Stimulated activated CD4-positive, alpha-beta T cell treated with anti-CD3 and anti-CD28 coated beads, Interleukin-15, amount 100 ng/mL, for 48 hours (primary cell): Measurements from ENCODE around the gene RUNX2.

Experiments used
- DNase-seq, 2 donors: peaks; one replicate each; pipeline ENCODE4 v3.0.0-alpha.2; 2020; ENCODE audit warnings: low read depth in 2 of 2

RUNX2 gene

GRCh38 chr6:45411959-45412358 is 83.8 kb downstream of the RUNX2 start:
- DNase-seq, result no peak

DNA sequence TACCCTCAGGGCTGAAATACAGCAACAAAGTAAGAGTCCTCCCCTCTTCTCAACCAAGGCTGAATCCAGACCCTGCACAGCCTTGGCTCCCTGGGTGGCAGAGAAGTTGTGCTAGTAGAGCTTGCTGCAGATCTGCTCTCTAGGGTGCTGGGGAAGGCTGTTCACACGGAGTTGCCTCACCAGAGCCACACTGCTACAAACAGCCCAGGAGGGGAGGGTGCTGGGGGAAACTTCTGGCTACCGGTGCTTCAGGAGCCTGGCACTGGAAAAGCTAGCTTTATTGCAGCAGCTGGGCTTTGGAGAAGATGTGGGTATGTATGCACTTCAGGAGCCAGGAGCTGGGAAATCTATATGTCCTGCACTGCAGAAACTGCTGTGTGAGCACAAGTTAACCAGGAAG is 87.2 kb downstream of the RUNX2 start:
- no peak for DNase-seq

- DNase-seq, result no peak
Measured at GRCh38 chr6:45415788-45416518, 87.8 kb downstream of the RUNX2 start.

GRCh38 chr6:45416700-45417099 is 88.6 kb downstream of the RUNX2 start:
- DNase-seq, result no peak

- DNase-seq, result no peak
Measured at GRCh38 chr6:45417436-45417835, 89.3 kb downstream of the RUNX2 start.

- peak; percentile 51 to 55 for DNase-seq
Measured at GRCh38 chr6:45419571-45420082, 91.5 kb downstream of the RUNX2 start.

DNA sequence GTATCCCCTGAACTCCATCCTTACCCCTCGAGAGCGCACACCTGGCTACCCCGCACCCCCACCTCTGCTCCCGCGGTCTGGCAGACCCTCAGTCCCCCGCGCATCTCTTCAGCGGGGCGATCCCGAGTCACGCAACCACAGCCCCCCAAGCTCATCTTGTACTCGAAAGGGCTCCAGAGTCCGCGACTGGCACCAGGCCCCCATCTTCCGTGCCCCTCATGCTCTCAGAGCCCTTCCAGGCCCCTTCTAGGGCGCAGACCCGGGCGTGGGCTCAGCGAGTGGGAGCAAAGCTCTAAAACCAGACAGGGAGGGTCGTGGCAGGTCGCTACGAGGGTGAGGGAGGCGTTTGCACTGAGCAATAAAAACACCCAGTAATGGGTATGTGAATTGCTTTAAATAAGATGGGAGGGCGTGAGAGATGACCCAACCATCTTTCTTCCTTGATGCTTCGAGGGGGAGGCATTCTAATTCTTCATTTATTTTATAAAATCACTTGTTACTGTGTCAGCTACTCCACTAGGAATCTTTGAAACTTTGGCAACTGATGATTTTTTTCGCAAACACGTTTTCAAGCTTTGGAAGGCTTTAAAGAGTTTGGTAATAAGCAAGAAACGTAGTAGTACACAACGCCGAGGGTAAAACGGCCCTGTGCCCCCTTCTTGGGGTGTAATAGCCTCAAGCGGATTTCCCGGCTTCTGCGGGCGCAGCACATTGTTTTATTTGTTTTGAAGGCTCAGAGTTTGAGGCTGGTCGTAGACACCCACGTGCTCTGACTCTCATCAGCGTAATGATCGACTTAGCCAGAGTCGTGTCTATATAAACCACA is 92.2 kb downstream of the RUNX2 start:
- peak in 1 of 2 donors; percentile 50 for DNase-seq

- no peak for DNase-seq
Measured at GRCh38 chr6:45420909-45421708, 93.0 kb downstream of the RUNX2 start.

- DNase-seq, result peak in 1 of 2 donors; percentile 41
Measured at GRCh38 chr6:45421709-45422502, 93.8 kb downstream of the RUNX2 start.

- no peak for DNase-seq
Measured at GRCh38 chr6:45422503-45423110, 94.5 kb downstream of the RUNX2 start.

DNA sequence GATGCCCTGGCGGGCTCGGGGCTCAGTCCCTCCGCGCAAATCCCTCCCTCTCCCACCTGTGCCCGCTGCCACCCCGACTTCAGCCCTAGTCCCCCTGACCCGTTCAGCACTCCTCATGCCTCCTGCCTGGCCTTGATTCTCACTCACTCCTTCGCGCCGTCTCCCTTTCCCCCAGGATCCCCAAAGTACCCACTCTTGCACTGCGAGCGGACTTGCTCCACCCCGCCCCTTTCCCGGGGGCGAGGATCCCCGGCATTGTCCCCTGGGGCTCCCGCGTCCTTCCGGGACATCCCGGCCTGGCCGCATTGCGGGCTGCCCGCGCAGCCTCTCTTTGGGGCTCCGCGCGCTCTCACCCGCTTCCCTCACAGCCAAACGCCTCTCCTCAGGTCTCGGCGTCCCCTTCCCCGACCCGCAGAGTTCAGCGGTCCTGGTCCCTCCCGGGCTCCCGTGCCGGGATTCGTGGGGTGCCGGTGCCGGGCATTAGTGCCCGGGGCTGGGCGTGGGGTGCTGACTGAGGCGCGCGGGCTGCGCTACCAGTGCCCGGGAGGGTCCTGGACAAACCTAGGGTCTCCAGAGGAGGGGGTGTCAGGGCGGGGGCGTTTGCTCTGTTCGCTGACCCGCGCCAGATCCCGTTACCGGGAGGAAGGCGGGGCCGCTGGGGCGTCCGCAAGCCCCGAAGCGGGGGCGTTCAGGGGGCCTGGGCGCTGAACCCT is 95.1 kb downstream of the RUNX2 start:
- peak in 1 of 2 donors; percentile 25 for DNase-seq

DNA sequence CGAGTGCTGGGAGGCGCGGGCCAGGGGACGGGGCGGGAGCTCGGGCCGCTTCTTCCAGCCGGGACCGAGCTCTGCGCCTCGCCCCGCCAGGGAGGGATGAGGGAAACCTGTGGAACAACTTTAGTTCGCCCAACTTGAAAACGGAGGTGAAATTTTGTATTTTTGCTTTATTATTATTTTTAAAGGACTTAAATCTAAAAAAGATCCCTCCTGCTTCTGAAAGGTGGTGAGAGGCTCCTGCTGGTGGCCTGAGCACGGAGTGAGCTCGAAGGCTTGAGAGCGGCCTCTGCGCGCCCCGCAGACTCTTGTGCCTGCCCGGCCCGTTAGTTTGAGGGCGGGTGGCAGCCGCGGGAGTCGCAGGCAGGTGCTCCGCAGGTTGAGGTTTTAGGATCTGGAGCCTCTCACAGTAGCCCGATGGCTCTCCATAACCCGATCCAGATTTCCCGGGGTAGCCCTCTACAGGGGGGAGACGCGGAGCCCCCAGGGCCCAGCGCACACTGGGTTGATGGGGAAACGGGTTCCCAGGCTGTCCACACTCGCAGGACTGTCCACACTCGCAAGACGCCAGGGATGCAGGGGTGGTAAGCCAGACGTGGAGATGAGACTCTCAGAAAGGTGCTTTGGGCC is 95.8 kb downstream of the RUNX2 start:
- no peak for DNase-seq

DNA sequence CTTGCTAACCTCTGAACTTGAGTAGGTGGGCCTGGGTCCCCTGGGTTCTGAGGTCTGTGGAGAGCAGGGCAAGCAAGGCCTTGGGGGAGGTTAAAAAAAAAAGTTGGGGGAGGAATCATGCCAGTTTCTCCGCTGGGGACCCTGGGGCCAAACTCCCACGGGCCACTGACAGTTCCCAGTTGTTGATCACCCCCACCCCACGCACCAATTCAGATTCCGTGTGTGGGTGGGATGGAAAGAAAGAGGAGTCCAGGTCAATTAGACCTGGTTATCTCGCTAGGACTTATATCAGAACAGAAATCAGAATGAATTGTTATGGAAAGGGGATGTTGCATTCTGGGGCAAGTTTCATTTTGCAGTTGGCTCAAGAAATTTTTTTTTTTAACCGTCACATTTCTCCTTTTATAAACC is 96.3 kb downstream of the RUNX2 start:
- DNase-seq, result peak in 1 of 2 donors; percentile 27

DNA sequence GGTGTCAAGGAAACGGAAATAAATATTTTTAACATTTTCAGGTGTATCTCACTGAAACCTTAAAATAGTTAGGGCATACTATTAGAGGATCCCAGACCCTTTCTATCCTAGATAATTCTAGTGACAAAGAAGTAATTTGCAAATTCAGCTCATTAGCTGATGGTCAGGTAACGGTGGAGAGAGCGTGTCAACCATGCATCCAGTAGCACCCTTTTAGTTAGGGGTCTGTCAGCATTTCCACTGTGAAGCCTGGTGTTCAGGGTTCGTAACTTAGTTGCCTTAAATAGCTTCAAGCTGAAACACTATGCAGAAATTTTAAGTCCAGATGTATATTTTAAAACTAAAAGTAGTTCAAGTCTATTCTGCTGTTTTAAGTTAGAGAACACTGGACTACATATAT is 98.1 kb downstream of the RUNX2 start:
- DNase-seq, result no peak

GRCh38 chr6:45427726-45428125 is 99.6 kb downstream of the RUNX2 start:
- DNase-seq, result no peak

- DNase-seq, result no peak
Measured at GRCh38 chr6:45428727-45429126, 100.6 kb downstream of the RUNX2 start.

GRCh38 chr6:45430590-45431202 is 102.6 kb downstream of the RUNX2 start:
- no peak for DNase-seq

DNA sequence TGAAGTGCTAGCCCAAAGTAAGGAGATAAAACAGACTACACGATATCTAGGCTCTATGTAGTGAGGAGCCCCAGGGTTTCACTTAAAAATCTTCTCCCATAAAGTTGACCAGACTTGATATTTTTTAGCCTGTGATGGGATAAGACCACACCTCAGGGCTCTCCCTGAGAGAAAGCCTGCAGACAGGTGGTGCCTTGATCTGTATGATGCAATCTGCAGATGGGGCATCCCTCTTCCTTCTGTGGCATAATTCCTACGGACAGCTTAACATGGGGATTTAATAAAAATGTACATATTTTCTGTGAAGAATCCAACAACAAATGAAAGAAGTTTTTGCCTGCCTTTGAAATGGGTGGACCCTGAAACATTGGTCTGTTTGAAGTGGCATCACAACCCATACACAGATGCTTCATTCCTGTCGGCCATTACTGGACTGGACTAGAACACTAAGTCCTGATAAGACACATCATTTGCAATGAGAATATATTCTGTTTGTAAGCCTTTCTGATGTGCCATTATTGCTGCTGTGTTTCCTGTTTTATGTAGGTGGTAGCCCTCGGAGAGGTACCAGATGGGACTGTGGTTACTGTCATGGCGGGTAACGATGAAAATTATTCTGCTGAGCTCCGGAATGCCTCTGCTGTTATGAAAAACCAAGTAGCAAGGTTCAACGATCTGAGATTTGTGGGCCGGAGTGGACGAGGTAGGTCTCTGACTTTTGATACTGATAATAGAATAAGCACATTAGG is 103.4 kb downstream of the RUNX2 start:
- no peak for DNase-seq
